Tibial artery (tissue), 4 donors: ENCODE results near the gene OPCML.

ENCODE experiments used
- DNase-seq, 2 donors: peaks; one replicate each; pipeline ENCODE4 v3.0.0-alpha.2; 2019
- H3K27ac ChIP-seq, 2 donors: fragments of 200-600 bp; sonication (generic) in 1 of 2; 1 replicate in 1 of 2; 2 replicates in 1 of 2; pipeline ENCODE4 v1.5.1; 2018 to 2019; ENCODE audit warnings: mild to moderate bottlenecking in 1 of 2
- H3K27me3 ChIP-seq, 2 donors: fragments of 200-600 bp; sonication (generic) in 1 of 2; one replicate each; pipeline versions ENCODE4 v1.5.1 to v1.6.0; 2016 to 2019
- H3K36me3 ChIP-seq, 3 donors: fragments of 200-600 bp; sonication (generic) in 2 of 3; one replicate each; pipeline ENCODE4 v1.5.1; 2016 to 2019; ENCODE audit warnings: mild to moderate bottlenecking in 2 of 3
- H3K4me1 ChIP-seq, 4 donors: fragments of 200-600 bp; sonication (generic) in 2 of 4; 1 replicate in 3 of 4; 2 replicates in 1 of 4; pipeline ENCODE4 v1.5.1; 2016 to 2019
- H3K4me3 ChIP-seq, 2 donors: fragments of 200-600 bp; sonication (generic) in 1 of 2; 1 replicate in 1 of 2; 2 replicates in 1 of 2; pipeline ENCODE4 v1.5.1; 2018 to 2019; ENCODE audit warnings: mild to moderate bottlenecking in 2 of 2
- H3K9me3 ChIP-seq, 3 donors: fragments of 200-600 bp; sonication (generic) in 1 of 3; one replicate each; pipeline ENCODE4 v1.5.1; 2016 to 2019
- intact Hi-C: fragments of 100-400 bp; cut with DNase I; formaldehyde crosslinking; loops from one replicate; pipeline ENCODE4 v1.15.0; 2023; ENCODE audit warnings: low total_unique reads
- TF ChIP-seq, protein P1 (sequence below), 2 experiments: fragments of 200-600 bp in 1 of 2; fragments of 450-650 bp in 1 of 2; IDR thresholded peaks; one replicate each; pipeline ENCODE4 v1.5.1; 2017 to 2019; ENCODE audit warnings: antibody characterized with exemption in 2 of 2, mild to moderate bottlenecking in 1 of 2, moderate library complexity in 1 of 2

OPCML gene

DNA sequence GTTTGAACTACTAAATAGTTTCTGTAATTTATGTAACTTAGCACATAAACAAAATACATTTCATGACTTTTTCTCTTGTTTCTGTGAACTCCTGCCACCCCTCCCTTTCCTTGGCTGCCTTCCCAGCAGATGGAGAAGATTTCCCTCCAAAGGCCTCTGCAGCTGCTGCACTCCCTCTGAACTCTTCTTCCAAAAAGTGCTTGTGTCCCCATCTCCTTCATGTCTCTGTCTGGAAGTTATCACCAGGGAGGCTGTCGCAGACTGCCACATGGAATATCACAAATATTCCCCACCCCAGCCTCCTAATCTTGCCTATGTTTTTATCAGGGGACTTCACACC, 1068.3 kb downstream of the OPCML start:
- no peaks in the 10 kb centered on the region for H3K27me3 ChIP-seq
- no peaks in the 10 kb centered on the region for H3K9me3 ChIP-seq
- no peak overlapping the region for H3K4me3 ChIP-seq
- no peaks in the 10 kb centered on the region for H3K36me3 ChIP-seq
- TF ChIP-seq, protein P1, sequence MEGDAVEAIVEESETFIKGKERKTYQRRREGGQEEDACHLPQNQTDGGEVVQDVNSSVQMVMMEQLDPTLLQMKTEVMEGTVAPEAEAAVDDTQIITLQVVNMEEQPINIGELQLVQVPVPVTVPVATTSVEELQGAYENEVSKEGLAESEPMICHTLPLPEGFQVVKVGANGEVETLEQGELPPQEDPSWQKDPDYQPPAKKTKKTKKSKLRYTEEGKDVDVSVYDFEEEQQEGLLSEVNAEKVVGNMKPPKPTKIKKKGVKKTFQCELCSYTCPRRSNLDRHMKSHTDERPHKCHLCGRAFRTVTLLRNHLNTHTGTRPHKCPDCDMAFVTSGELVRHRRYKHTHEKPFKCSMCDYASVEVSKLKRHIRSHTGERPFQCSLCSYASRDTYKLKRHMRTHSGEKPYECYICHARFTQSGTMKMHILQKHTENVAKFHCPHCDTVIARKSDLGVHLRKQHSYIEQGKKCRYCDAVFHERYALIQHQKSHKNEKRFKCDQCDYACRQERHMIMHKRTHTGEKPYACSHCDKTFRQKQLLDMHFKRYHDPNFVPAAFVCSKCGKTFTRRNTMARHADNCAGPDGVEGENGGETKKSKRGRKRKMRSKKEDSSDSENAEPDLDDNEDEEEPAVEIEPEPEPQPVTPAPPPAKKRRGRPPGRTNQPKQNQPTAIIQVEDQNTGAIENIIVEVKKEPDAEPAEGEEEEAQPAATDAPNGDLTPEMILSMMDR (IDR thresholded peaks at IDR 0.05), result no peak
- DNase-seq, result no peak
- H3K4me1 ChIP-seq, result no peaks in the 10 kb centered on the region
- intact Hi-C loops, result no loop called here
- no peak overlapping the region for H3K27ac ChIP-seq

DNA sequence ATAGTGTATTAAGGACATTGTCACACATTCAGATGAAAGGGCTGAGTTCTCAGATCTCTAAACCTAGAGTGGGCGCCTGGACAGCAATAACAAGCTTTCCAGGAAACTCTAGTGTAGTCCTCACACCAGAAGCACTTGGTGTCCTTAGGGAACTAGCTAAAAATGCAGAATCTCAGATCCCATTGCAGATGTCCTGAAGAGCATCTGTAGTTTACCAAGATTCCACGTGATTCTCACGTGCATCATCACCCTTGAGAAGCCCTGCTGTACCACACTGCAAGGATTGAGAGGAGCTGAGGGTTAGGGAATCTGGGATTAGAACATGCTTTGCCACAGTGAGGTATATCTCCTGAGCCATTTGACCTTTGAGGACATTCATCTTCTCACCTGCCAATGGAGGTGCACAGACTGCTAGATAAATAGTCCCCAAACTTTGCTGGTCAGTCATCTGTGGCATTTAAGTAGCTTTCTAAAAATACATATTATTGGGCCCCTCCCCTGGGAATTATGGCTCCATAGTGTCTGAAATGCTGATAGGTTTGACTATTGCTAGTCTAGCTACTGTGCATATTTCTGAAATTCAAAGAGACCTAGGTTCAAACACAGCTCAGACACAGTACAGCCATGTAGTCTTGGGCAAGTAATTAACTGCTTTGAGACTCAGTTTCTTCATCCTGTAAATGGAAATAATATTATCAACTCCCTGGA, 1068.9 kb downstream of the OPCML start:
- H3K27me3 ChIP-seq, result no peaks in the 10 kb centered on the region
- no peak overlapping the region for H3K4me3 ChIP-seq
- no peak for DNase-seq
- no peaks in the 10 kb centered on the region for H3K4me1 ChIP-seq
- H3K36me3 ChIP-seq, result no peaks in the 10 kb centered on the region
- no peak overlapping the region for H3K27ac ChIP-seq
- H3K9me3 ChIP-seq, result no peaks in the 10 kb centered on the region
- intact Hi-C loops, result no loop called here
- TF ChIP-seq, protein P1 (IDR thresholded peaks at IDR 0.05), result no peak

DNA sequence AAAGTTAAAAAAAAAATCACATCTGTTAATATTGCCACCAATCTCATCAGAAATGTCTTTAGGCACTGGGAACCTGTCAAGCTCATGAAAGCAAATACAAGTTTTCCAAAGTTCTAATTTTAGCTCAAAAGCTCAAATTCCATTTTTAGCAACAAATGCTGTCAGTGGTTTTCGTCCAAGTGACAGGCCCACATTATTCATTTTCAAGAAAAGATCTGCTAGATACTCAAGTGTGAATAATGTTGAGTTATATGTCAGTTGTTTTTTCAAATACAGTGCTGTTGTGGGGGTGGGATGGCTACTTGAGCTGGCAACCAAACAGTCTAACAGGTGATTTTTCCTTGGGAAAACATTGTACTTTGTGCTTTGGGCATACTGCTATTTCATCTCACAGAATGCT, 1072.6 kb downstream of the OPCML start:
- Histone ChIP-seq H3K36me3 (no peaks in the 10 kb centered on the region), H3K9me3 (no peaks in the 10 kb centered on the region), H3K27me3 (no peaks in the 10 kb centered on the region), H3K27ac (no peak overlapping the region), H3K4me1 (no peaks in the 10 kb centered on the region), H3K4me3 (no peak overlapping the region)
- TF ChIP-seq, protein P1 (IDR thresholded peaks at IDR 0.05), result no peak
- intact Hi-C loops, result no loop called here
- DNase-seq, result no peak

DNA sequence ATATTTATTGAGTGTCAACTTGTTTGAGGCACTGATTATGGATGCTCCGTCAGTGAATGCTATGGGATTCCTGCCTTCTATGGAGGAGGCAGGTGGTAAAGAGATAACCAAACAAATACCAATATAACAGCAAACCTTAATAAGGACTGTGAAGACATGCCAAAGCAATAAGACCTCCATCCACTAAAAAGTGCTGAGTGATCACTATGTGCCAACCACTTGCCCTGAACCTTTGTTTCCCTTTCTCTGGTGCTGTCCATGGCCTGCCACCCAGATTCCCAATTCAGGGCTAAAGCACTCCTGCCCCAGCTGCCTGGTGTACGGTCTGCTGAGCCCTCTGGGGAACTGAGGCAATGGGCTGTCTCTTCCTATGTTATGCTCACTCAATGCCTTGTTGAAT, 1074.9 kb downstream of the OPCML start:
- Histone ChIP-seq H3K4me1 (no peaks in the 10 kb centered on the region), H3K9me3 (no peaks in the 10 kb centered on the region), H3K36me3 (no peaks in the 10 kb centered on the region), H3K27me3 (no peaks in the 10 kb centered on the region), H3K4me3 (no peak overlapping the region), H3K27ac (no peak overlapping the region)
- intact Hi-C loops, result no loop called here
- no peak for DNase-seq
- TF ChIP-seq, protein P1 (IDR thresholded peaks at IDR 0.05), result no peak

DNA sequence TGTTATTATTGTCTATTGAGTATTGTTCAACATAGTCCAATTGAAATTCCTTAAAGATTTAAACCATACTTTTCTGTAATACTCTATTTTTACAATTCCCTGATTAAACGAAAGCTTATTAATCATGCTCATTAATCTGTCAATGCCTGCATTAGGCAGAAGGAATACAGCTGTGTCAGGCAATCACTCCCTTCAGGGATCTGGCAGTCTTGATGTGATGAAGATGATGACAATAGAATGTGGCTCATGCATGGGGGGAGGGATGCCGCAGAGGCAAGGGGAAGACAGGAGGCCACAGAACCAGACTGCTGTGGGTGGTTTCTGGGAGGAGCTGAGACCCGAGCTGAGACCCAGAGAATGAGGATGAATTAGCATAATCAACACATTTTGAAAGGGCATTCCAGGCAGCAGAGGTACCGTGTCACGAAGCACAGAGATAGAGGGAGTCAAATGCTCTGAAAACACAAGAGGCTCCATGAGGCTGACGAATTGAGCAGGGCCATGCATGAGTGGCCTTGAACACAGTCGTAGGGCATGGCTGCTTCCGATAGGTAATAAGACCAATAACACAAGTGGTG, 1075.5 kb downstream of the OPCML start:
- no peak for DNase-seq
- Histone ChIP-seq H3K9me3 (no peaks in the 10 kb centered on the region), H3K4me1 (no peaks in the 10 kb centered on the region), H3K36me3 (no peaks in the 10 kb centered on the region), H3K27ac (no peak overlapping the region), H3K27me3 (no peaks in the 10 kb centered on the region), H3K4me3 (no peak overlapping the region)
- TF ChIP-seq, protein P1 (IDR thresholded peaks at IDR 0.05), result no peak
- intact Hi-C loops, result no loop called here
